HL-60 (cell line): Measurements from ENCODE around the gene MAP2K6.

Source experiments
- DNase-seq, 2 experiments: peaks; one replicate each; pipeline ENCODE4 v3.0.0-alpha.2; 2010 to 2020; ENCODE audit warnings: low read depth in 1 of 2, low spot score in 1 of 2
- H3K27ac ChIP-seq: fragments of 250-450 bp; sonication (Bioruptor Pico); replicated peaks from 2 replicates; pipeline ENCODE4 v1.5.1; 2020; ENCODE audit warnings: mild to moderate bottlenecking, moderate library complexity
- H3K27me3 ChIP-seq: fragments of 250-450 bp; sonication (Bioruptor Pico); 2 replicates; pipeline ENCODE4 v1.5.1; 2021; ENCODE audit warnings: mild to moderate bottlenecking, moderate library complexity; ENCODE audit not compliant: insufficient read depth, poor library complexity, severe bottlenecking
- H3K4me3 ChIP-seq: replicated peaks from 2 replicates; pipeline ENCODE4 v1.5.1; 2011; ENCODE audit warnings: mild to moderate bottlenecking, control low read depth, low read length; ENCODE audit not compliant: insufficient read depth
- CTCF ChIP-seq: IDR thresholded peaks from one replicate; pipeline ENCODE4 v1.5.1; 2011; ENCODE audit warnings: low read length, control low read depth, inconsistent platforms; ENCODE audit not compliant: insufficient read depth
- GABPA ChIP-seq: IDR thresholded peaks from 2 replicates; pipeline ENCODE4 v1.6.1; 2012; ENCODE audit warnings: low read depth
- POLR2AphosphoS5 ChIP-seq: IDR thresholded peaks from 2 replicates; pipeline ENCODE4 v1.6.1; 2012; ENCODE audit warnings: low read depth
- REST ChIP-seq: IDR thresholded peaks from 2 replicates; pipeline ENCODE4 v1.6.1; 2012; ENCODE audit warnings: low read depth; ENCODE audit not compliant: insufficient replicate concordance
- SPI1 ChIP-seq: IDR thresholded peaks from 2 replicates; pipeline ENCODE4 v1.6.1; 2012; ENCODE audit warnings: low read depth, mild to moderate bottlenecking, borderline replicate concordance

Gene MAP2K6

GRCh38 chr17:69578385-69578936, 164.0 kb downstream of the MAP2K6 start:
- H3K27me3 ChIP-seq = peaks cover 14% of the 10 kb centered on the region
- TF ChIP-seq REST = no peak
- no peak for TF ChIP-seq GABPA
- no peak for TF ChIP-seq CTCF
- TF ChIP-seq SPI1 = no peak
- no peak for TF ChIP-seq POLR2AphosphoS5
- no peak overlapping the region for H3K4me3 ChIP-seq
- H3K27ac ChIP-seq = no peak overlapping the region
- DNase-seq = no peak

GRCh38 chr17:69579961-69580677, 165.6 kb downstream of the MAP2K6 start:
- Histone ChIP-seq H3K4me3 (no peak overlapping the region), H3K27ac (no peak overlapping the region), H3K27me3 (peaks cover 10% of the 10 kb centered on the region)
- TF ChIP-seq POLR2AphosphoS5 (no peak), GABPA (no peak), SPI1 (no peak), REST (no peak)
- DNase-seq = no peak

- Histone ChIP-seq H3K27me3 (peaks cover 10% of the 10 kb centered on the region), H3K4me3 (no peak overlapping the region), H3K27ac (no peak overlapping the region)
- TF ChIP-seq SPI1 (no peak), CTCF (no peak), REST (no peak), POLR2AphosphoS5 (no peak), GABPA (no peak)
- DNase-seq = no peak
Observed at GRCh38 chr17:69581061-69581961, 166.8 kb downstream of the MAP2K6 start.
